Measurements from ENCODE around the gene SEC16B.

Gene SEC16B

GRCh38 chr1:177976596-177976995 is 6.7 kb upstream of the SEC16B start:
- no peak for DNase-seq (ENCODE audit: low spot score)

DNA sequence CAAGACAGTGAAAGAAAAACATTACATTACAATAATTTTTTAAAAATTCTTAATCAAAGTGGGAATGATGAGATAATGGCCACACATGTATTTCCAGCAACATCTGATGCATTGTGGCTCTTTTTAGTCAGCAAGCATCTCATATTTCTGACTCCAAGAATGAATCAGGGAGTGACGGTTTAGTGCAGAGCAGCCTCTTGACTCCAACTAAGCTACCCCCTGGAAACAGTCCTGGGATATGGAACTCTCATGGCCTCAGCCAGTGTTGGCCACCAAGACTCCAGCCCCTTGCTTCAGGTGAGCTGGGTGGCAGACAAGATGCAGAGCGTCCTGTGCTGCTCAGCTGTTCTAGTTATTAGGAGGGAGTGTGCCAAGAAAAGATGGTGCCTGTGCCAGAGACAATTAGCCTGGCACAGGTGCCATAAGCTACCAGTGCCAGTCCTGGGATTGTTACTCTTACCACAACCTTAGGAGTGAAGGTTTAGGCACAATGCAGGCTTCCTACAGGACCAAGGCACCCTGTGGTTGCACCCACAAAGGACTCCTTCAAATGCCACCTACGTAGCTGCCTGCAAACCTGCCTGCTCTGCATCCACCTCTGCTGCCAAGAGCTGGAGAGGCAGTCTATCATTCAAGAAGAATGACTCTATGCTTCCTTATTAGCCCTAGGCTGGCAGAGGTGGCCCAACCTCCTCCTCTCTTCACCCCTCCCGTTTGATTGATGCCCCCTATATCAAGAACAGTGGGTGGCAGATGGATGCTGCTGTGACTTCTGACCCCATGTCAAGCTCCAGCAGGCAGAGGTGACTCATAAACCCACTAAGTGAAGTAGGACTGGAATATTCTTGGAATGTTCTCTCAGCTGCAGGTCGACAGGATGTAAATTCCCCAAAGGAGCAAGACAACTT is 6.0 kb upstream of the SEC16B start:
- no peak for DNase-seq (ENCODE audit: low spot score)

DNA sequence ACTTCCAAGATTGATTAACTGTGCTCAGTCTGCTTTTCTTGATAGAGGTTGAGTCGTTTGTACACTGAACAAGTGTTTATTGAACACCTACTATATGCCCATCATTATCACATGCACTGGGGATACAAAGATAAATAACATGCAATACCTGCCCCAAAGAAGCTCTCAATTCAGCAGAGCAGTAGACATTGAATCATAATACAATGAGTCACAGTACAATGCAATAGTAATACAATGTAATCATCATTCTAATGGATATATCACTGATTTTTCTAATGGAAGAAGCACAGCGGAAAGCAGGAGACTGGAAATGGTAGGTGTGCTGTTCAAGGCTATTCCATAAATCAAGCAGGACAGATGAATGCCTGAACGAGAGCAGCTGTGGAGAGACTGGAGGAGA is 3.7 kb upstream of the SEC16B start:
- DNase-seq (ENCODE audit: low spot score): no peak

- no peak for DNase-seq (ENCODE audit: low spot score)
These were observed 749 bp downstream of the SEC16B start for GRCh38 chr1:177969109-177969508.

- no peak for DNase-seq (ENCODE audit: low spot score)
These were observed 3.7 kb downstream of the SEC16B start for GRCh38 chr1:177966199-177966598.

DNA sequence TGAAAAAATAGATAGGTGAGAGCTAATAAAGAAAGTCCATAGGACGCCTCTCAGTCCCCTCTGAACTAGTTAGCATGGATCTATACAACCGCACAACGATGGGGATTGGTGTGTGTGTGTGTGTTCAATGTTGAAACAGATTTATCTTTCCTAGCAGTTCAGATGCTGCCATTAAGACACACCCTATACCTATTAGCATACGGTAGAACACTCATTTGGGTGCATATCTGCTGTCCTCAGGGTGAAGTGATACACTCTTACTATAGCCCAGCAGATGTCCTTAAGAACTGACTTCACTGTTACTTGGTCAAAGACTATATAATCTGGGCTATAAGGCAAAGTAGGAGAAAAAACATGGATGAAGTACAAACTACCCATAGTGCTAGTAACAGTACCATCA is 4.6 kb downstream of the SEC16B start:
- DNase-seq (ENCODE audit: low spot score): no peak

DNA sequence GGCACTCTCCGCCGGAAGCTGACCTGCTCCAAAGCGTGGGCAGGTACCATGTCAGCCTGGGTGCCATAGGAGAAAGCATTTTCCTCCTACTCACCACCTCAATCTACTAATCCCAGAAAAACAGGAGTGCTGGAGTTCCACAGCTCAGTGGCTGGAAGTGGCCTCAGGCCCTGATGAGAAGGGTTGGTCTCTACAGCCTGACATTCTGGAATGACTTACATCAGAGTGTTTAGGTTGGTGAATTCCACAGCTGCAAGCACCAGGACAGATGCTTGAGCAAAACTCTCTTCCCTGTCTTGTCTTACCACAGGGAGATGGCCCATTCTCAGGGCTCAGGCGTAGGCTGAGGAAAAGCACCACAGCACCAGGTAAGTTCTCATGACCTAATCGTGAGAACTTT is 5.5 kb downstream of the SEC16B start:
- no peak for DNase-seq (ENCODE audit: low spot score)

DNA sequence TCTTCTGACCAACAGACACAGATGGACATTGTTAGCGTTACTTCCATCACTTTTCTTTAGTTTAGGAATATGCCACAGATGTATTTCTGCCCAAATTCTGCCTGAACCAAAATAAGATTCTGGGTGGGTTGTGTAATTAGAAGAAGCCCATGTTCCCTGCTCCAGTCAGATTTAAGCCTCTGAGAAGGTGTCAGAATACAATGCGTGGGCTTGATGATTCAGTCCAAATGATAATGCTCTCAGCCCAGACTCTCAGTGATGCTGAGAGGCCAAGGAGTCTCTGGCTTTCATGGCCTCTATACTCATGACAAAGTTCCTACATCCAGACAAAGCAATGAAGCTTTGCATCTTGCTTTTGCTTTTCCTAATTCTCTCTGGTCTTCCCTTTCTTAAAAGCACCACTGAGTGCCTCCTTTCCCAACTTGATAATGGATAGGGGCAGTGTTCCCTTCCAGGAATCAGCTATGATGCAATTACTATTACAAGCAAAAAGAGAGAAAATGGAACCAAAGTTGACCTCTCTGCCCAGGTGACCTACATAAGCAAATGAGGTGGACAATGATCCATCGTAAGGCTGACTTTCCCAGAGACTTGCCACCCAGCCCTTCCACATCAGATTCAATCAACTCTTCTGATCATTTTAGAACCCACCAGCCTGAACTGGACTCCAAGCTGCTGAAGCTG is 8.8 kb downstream of the SEC16B start:
- DNase-seq (ENCODE audit: low spot score): no peak

DNA sequence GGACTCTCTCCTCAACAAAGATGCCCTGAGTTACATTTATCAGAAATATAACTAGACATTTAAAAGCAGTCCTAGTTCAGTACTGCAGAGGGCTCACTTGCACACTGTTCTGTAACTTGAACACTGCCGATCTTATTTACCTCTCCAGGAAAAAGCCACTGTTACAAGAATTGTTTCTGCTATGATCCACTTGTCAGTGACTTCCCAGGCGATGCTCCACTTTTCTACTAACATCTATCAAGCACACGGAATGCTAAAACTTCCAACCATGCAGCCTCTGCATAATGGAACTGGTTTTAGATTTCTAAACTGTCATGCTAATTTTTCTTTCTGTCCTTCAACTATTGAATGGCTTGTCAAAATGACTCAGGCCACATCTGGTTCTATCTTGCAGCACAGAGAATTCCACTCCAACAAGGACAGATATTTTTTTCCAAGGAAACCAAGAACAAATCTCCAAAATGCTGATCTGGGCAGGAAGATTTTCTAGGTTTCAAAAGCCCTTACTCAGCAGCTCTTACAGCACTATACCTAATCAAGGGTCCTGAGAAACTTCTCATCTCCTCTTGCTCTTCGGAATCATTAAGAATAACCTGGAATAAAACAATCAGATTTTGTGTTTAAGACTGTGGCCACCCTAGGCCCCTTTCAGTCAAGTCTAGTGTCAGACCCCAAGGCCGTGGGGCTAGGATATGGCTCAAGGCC is 9.9 kb downstream of the SEC16B start:
- no peak for DNase-seq (ENCODE audit: low spot score)

DNA sequence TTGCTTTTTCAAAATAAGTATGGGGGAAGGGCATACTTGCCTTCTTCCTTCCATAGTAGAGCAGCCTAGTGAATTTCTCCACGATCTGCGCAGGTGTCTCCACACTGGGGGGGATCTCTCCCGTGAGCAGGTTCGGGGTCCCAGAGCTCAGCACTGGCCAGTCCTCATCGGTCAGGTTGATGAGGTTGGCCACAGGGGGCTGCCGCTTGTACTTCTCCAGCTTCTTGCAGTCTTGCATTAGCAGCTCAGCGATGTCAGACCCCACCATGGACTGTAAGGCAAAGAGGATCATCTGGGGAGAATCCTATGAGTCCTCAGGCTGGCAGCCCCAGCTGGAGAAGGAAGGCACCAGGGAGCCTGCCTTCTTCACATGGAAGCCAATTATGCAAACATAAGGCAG is 11.8 kb downstream of the SEC16B start:
- DNase-seq (ENCODE audit: low spot score): no peak

DNA sequence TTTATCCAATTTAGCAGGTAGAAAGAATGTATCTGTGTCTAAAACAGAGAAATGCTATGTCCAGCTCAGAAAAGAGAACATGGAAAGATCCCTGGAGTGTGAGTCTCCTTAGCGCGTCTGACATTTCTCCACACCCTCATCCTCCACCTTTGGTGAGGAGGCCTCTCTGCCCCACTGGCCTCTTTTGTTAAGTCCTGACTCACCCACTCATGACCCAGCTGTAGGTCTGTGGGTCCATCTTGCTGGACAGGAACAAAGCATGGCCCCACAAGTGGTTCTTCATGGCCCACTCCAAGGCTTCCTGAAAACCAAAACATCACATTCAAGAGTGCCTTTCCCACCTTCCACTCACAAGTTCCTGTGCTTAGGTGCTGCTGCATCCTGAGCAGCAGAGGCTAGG is 15.8 kb downstream of the SEC16B start:
- DNase-seq (ENCODE audit: low spot score): no peak

DNA sequence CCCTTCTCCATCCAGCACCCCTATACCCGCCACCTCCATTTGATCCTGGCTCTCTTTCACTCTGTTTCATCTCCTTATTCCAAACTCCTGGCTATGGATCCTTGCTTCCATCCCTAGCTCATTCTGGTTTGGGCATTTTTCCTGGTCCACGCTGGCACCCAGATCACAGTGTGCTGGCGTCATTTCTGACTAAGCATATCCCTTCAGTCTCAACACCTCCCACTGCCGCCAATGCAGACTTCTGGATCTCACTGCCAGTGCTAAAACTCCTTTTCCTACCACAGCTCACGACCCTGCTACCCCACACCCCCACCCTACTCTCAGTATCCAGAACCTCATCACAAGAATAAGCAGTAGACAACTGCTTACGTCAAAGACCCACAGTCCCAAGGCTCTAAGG is 16.3 kb downstream of the SEC16B start:
- DNase-seq (ENCODE audit: low spot score): no peak

DNA sequence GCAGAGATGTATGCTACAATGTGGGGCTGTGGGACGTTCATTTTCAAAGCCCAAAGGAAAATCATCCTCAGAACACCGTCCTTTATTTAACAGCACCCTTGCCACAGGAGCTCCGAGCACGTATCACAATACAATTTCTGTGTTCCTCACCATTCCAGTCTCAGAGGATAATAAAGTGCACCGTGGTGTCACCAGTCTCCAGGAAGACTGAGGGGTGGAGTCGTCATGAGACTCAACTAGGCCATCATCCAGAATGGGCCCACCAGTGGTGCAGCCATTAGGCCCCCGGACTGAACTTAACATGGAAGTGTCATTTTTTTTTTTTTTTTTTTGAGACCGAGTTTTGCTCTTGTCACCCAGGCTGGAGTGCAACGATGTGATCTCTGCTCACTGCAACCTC is 17.2 kb downstream of the SEC16B start:
- DNase-seq (ENCODE audit: low spot score): no peak

- no peak for DNase-seq (ENCODE audit: low spot score)
These were observed 17.6 kb downstream of the SEC16B start for GRCh38 chr1:177952249-177952648.

- DNase-seq (ENCODE audit: low spot score): no peak
These were observed 19.4 kb downstream of the SEC16B start for GRCh38 chr1:177950506-177950905.

DNA sequence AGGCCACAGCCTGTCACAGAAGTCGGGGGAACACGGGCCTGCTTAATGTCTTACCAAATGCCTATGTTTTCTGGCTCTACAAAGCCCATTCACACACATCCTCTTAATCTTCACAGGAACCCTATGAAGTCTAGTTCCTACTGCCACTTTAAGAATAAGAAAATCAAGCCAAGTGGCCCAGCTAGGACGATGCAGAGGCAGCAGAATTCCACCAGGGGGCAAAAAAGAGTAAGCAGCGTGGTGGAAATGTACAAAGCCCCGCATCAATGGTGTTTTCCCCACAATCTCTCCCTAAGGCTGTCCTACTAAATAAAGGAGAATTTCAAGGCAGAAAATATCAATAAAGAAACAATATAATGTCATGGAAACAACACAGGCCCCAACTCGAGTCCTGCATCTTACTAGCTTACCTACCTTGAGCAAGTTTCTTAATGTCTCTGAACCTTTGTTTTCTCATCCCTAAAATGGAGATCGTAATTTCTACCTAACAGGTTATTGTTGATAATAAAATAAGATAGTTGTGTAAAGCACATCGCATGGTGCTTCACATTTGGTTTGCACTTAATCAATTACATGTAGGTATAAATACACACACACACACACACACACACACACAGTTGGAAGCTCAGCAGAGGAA is 21.4 kb downstream of the SEC16B start:
- DNase-seq (ENCODE audit: low spot score): peak; percentile 81

GRCh38 chr1:177947623-177948022 is 22.2 kb downstream of the SEC16B start:
- no peak for DNase-seq (ENCODE audit: low spot score)

- DNase-seq (ENCODE audit: low spot score): peak; percentile 84
These were observed 23.8 kb downstream of the SEC16B start for GRCh38 chr1:177945943-177946650.

- DNase-seq (ENCODE audit: low spot score): no peak
These were observed 25.6 kb downstream of the SEC16B start for GRCh38 chr1:177944016-177944949.

- DNase-seq (ENCODE audit: low spot score): no peak
These were observed 27.9 kb downstream of the SEC16B start for GRCh38 chr1:177941976-177942375.

DNA sequence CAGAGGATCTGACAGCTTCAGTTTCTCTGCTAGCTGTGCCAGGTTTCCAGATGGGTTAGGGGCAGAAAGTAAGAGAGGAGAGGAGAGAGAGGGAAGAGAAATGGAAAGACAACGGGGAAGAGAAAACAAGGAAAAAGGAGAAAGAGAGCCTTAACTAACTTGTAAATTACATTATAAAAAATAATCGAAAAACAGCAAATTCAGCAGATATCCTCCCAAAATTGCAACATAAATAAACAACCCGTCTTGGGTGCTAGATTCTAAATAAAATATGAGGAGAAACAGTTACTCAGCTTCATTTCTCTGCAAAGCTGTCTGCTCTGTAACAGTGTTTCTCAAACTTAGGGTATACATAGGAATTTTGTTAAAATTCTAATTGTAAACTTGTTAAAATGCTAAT is 29.2 kb downstream of the SEC16B start:
- no peak for DNase-seq (ENCODE audit: low spot score)

Data from D341Med (cell line).